ENCODE measurements around the gene KCTD15. TPM values are rescaled to one million over a fixed set of nuclear protein-coding genes. Genes with fewer than 3 reads are reported as not detected.

KCTD15 gene
- total and polyA plus RNA-seq, 12 donors: 3.4 to 21.7 (median 11.2) TPM

DNA sequence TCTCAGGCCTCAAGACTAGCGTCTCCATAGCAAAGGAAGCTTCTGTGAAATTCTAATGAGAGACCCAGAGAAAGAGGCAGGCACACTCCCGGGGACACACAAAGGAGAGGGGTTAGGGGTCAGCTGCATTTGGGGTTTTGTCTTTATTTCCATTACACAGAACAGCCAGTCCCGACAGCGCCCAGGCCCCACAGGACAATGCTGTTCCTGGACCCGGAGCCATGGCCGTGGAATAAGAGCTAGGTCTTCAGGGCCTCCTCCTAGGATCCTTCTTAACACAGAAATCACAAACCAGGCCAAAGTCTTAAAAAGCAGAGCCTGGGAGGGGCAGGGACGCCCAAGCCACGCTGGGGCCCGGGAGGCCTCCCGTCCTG is 22.8 kb downstream of the KCTD15 start:
- intact Hi-C loops (cut with DNase I): no loop called here
- Histone ChIP-seq H3K4me1 (replicated peaks in 1 of 2) (peaks cover 6 to 14% of the 10 kb centered on the region in 2 donors), H3K4me3 (peak overlapping the region in 1 of 4 donors; percentile 35), H3K27ac (peak overlapping the region in 2 of 5 donors; percentile 30 to 79), H3K9me3 (replicated peaks in 1 of 3) (no peaks in the 10 kb centered on the region), H3K36me3 (replicated peaks in 1 of 2) (no peaks in the 10 kb centered on the region), H3K27me3 (peaks cover 8% of the 10 kb centered on the region)
- no peak for TF ChIP-seq POLR2A (IDR thresholded peaks at IDR 0.05)
- TF ChIP-seq, protein P1, sequence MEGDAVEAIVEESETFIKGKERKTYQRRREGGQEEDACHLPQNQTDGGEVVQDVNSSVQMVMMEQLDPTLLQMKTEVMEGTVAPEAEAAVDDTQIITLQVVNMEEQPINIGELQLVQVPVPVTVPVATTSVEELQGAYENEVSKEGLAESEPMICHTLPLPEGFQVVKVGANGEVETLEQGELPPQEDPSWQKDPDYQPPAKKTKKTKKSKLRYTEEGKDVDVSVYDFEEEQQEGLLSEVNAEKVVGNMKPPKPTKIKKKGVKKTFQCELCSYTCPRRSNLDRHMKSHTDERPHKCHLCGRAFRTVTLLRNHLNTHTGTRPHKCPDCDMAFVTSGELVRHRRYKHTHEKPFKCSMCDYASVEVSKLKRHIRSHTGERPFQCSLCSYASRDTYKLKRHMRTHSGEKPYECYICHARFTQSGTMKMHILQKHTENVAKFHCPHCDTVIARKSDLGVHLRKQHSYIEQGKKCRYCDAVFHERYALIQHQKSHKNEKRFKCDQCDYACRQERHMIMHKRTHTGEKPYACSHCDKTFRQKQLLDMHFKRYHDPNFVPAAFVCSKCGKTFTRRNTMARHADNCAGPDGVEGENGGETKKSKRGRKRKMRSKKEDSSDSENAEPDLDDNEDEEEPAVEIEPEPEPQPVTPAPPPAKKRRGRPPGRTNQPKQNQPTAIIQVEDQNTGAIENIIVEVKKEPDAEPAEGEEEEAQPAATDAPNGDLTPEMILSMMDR (IDR thresholded peaks at IDR 0.05): no peak
- WGBS, 4 donors: 45 to 60% (median 49%) methylated on average over 2 to 10 of the region's 10 CpGs
- peak in 1 of 7 donors; percentile 46 for DNase-seq

DNA sequence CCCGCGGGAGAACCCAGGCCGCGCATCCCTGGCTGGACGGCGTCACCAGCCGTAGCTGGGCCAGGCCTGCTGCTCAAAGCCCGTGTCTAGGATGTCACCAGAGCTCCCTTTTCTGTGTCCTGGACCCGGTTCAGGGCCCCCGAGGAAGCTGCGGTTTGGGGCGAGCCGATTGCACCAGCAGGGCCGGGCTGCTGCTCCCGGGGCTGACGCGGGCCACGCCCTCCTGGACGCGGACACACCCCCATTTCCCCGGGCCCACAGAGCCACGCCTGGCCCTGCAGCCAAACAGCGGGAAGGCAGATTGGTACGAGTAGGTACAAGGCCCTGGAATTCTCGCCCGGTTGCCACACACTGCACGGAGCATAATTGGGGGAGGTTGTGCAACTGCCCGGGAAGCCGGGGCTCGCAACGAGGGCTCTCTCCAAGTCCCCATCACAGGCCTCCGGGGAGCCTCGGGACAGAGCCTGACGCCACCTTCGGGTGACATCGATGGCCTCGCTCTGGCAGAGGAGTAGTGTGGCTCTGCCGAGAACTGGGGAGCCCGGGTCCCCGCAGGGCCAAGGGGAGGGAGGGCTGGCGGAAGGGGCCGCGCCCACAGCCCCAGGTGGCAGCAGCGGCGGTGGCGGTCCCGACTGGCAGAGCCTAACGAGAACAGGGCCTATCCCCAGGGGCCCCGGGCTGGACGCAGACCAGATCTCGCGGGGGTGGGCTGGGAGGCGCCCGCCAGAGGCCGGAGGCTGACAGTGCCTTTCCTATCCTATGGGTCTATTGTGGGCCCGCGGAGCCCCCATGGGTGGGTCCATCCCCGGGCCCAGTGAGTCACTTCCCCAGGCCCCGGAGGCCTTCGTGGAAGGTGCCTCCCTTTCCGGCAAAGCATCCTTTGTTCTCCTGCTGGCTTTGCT is 23.5 kb downstream of the KCTD15 start:
- H3K27ac ChIP-seq: peak overlapping the region in 2 of 5 donors; percentile 30 to 79
- no peak for TF ChIP-seq POLR2A (IDR thresholded peaks at IDR 0.05)
- TF ChIP-seq, protein P1 (IDR thresholded peaks at IDR 0.05): no peak
- H3K27me3 ChIP-seq: peaks cover 8% of the 10 kb centered on the region
- H3K4me1 ChIP-seq (replicated peaks in 1 of 2): peaks cover 6 to 14% of the 10 kb centered on the region in 2 donors
- peak; percentile 49 to 78 (median 59) for DNase-seq
- intact Hi-C loops (cut with DNase I): no loop called here
- peak overlapping the region in 1 of 4 donors; percentile 35 for H3K4me3 ChIP-seq
- H3K9me3 ChIP-seq (replicated peaks in 1 of 3): no peaks in the 10 kb centered on the region
- H3K36me3 ChIP-seq (replicated peaks in 1 of 2): no peaks in the 10 kb centered on the region
- WGBS, 4 donors: 6 to 18% (median 8%) methylated on average over 5 to 61 of the region's 61 CpGs

DNA sequence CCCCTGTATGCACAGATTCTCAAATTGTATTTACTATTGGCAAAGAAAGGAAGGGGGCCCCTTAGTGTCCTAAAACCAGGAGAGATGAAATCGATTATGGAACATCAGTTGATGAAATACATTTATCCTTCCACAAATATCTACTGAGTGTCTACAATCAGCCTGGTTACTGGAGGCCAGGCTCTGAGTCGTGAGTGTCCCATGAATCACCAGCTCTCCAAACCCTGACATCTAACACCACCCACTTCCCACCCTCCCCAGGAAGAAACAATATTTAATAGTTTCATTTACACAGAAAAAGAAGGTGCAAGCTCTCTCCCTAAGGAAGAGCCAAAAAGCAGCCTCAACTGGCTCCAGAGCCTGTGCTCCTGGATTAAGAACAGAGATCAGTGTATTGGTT is 25.2 kb downstream of the KCTD15 start:
- H3K9me3 ChIP-seq (replicated peaks in 1 of 3): no peaks in the 10 kb centered on the region
- WGBS, 4 donors: 44 to 52% (median 47%) methylated on average over 2 of the region's 2 CpGs
- TF ChIP-seq POLR2A (IDR thresholded peaks at IDR 0.05): no peak
- TF ChIP-seq, protein P1 (IDR thresholded peaks at IDR 0.05): no peak
- intact Hi-C loops (cut with DNase I): no loop called here
- peaks cover 8% of the 10 kb centered on the region for H3K27me3 ChIP-seq
- peak in 1 of 7 donors; percentile 7 for DNase-seq
- peaks cover 6 to 14% of the 10 kb centered on the region in 2 donors for H3K4me1 ChIP-seq (replicated peaks in 1 of 2)
- H3K4me3 ChIP-seq: no peak overlapping the region
- H3K27ac ChIP-seq: no peak overlapping the region
- H3K36me3 ChIP-seq (replicated peaks in 1 of 2): no peaks in the 10 kb centered on the region

DNA sequence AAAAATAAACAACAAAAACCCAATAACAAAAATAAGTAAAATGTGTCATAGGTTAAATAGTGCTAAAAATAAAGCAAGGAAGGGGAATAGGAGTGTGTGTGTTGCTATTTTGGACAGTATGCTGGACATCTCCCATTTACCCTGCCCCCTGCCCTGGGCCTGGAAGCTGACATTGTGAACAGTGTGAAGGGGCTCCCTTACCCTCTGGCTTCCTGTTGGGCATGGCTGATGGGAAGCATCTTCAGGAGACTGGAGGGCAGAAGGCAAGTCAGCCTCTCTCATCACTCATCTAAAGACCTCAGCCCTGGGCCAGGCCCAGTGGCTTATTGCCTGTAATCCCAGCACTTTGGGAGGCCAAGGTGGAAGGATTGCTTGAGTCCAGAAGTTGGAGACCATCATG is 26.7 kb downstream of the KCTD15 start:
- Histone ChIP-seq H3K9me3 (replicated peaks in 1 of 3) (no peaks in the 10 kb centered on the region), H3K27me3 (peaks cover 8% of the 10 kb centered on the region), H3K4me1 (replicated peaks in 1 of 2) (peaks cover 6 to 14% of the 10 kb centered on the region in 2 donors), H3K4me3 (no peak overlapping the region), H3K36me3 (replicated peaks in 1 of 2) (no peaks in the 10 kb centered on the region), H3K27ac (no peak overlapping the region)
- DNase-seq: no peak
- TF ChIP-seq, protein P1 (IDR thresholded peaks at IDR 0.05): no peak
- intact Hi-C loops (cut with DNase I): no loop called here
